Measurements from ENCODE around the gene NID2. TPM values are rescaled to one million over a fixed set of nuclear protein-coding genes. Genes with fewer than 3 reads are reported as not detected.

NID2 gene
- total and polyA plus RNA-seq, 10 of the 15 experiments (the other 5 are each of a cell fraction or from before 2014, with no cell fraction given), result 0.04 to 0.49 (median 0.23) TPM; not detected in 3

DNA sequence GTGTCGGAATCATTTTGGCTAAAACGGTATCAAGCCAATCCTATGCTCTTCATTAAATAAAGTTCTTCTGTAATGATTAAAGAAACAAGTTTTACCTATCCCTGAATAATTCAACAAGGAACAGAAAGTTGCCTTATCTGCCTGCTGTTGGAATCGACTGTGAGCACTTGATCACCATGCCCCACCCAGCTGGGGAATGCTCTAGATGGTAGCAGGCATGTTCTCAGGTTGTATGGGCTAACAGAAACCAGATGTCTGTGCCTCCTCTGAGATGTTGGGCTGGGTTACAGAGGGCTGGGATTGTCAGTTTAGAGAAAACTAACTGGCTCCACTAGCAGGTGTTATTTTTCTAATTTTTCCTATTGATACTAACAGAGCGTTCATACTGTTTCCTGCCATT lies 50.6 kb downstream of the NID2 start:
- no peak overlapping the region for H3K4me3 ChIP-seq
- H3K9ac ChIP-seq (ENCODE audit: control insufficient read depth, insufficient read depth, low read length), result no peak overlapping the region
- TF ChIP-seq, protein P1, sequence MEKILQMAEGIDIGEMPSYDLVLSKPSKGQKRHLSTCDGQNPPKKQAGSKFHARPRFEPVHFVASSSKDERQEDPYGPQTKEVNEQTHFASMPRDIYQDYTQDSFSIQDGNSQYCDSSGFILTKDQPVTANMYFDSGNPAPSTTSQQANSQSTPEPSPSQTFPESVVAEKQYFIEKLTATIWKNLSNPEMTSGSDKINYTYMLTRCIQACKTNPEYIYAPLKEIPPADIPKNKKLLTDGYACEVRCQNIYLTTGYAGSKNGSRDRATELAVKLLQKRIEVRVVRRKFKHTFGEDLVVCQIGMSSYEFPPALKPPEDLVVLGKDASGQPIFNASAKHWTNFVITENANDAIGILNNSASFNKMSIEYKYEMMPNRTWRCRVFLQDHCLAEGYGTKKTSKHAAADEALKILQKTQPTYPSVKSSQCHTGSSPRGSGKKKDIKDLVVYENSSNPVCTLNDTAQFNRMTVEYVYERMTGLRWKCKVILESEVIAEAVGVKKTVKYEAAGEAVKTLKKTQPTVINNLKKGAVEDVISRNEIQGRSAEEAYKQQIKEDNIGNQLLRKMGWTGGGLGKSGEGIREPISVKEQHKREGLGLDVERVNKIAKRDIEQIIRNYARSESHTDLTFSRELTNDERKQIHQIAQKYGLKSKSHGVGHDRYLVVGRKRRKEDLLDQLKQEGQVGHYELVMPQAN (conservative IDR thresholded peaks at IDR 0.05), result no peak
- TF ChIP-seq TCF7 (IDR thresholded peaks at IDR 0.05; ENCODE audit: borderline replicate concordance), result no peak
- TF ChIP-seq ESRRA (IDR thresholded peaks at IDR 0.05; ENCODE audit: low read length), result no peak
- TF ChIP-seq MYC (IDR thresholded peaks at IDR 0.05; ENCODE audit: insufficient read depth, insufficient read length, insufficient replicate concordance, low read length, severe bottlenecking), result no peak
- no peak for TF ChIP-seq TARDBP (IDR thresholded peaks at IDR 0.05; ENCODE audit: borderline replicate concordance)
- no peak for TF ChIP-seq NR2C1 (IDR thresholded peaks at IDR 0.05)
- TF ChIP-seq SMC3 (IDR thresholded peaks at IDR 0.05; ENCODE audit: borderline replicate concordance, low read length), result no peak
- no peak for TF ChIP-seq PRDM15 (CRISPR knock-in tag; IDR thresholded peaks at IDR 0.05)
- TF ChIP-seq, protein P2, sequence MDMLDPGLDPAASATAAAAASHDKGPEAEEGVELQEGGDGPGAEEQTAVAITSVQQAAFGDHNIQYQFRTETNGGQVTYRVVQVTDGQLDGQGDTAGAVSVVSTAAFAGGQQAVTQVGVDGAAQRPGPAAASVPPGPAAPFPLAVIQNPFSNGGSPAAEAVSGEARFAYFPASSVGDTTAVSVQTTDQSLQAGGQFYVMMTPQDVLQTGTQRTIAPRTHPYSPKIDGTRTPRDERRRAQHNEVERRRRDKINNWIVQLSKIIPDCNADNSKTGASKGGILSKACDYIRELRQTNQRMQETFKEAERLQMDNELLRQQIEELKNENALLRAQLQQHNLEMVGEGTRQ (IDR thresholded peaks at IDR 0.05; ENCODE audit: borderline replicate concordance, low read depth, low read length), result no peak
- TF ChIP-seq NRF1 (conservative IDR thresholded peaks at IDR 0.05; ENCODE audit: low read depth, low read length), result no peak
- TF ChIP-seq CREB1 (IDR thresholded peaks at IDR 0.05; ENCODE audit: low read depth), result no peak
- no TSS peak for BruUV-seq (replicated peaks)
- no peak for ATAC-seq
- H3K79me2 ChIP-seq (ENCODE audit: control insufficient read depth, insufficient read depth, low read length), result no peaks in the 10 kb centered on the region
- peaks cover 12% of the 10 kb centered on the region for H3K4me1 ChIP-seq (ENCODE audit: control insufficient read depth, insufficient read depth, low read length)
- 81% methylated on average over 4 of the region's 4 CpGs for WGBS (ENCODE audit: insufficient coverage, insufficient replicate concordance, low lambda C conversion rate, missing lambda C conversion rate)
- in situ Hi-C loops (cut with MboI), result no loop called here
- ChIA-PET SMC1A (ENCODE audit: uncharacterized antibody, unreplicated experiment) (no interaction called here), RAD21 (ENCODE audit: unreplicated experiment) (no interaction called here), CTCF (interaction anchor here (1.3 to 1.4 kb wide), 2 partner anchors 9 to 24 kb away, joined by 3 read pairs; no protein-coding TSS in a partner anchor), POLR2A (no interaction called here)
- H3K27me3 ChIP-seq (replicated peaks in 1 of 2; ENCODE audit: control insufficient read depth in 2 of 2, insufficient read depth in 2 of 2, low read length in 1 of 2), result no peaks in the 10 kb centered on the region
- no peak for FAIRE-seq
- no peak overlapping the region for H2AFZ ChIP-seq (ENCODE audit: control insufficient read depth, low read depth, low read length)
- H4K20me1 ChIP-seq (ENCODE audit: control insufficient read depth, insufficient read depth), result no peaks in the 10 kb centered on the region
- no peak overlapping the region for H3K27ac ChIP-seq (ENCODE audit: control insufficient read depth, insufficient read depth)
- no peaks in the 10 kb centered on the region for H3K9me3 ChIP-seq (replicated peaks; ENCODE audit: control insufficient read depth, insufficient read depth, low read length)
- no peak overlapping the region for H3K4me2 ChIP-seq (ENCODE audit: control insufficient read depth, insufficient read depth)
- DNase-seq (ENCODE audit: low read depth, low spot score), result no peak
- intact Hi-C loops (cut with micrococcal nuclease; ENCODE audit: unreplicated experiment), result no loop called here
- no peaks in the 10 kb centered on the region for H3K36me3 ChIP-seq (ENCODE audit: control insufficient read depth in 2 of 2, insufficient read depth in 2 of 2, low read length in 1 of 2)

Data from GM12878 (cell line).